Mucosa of descending colon (tissue), 3 donors: ENCODE results near the gene SLC17A2. TPM values are rescaled to one million over a fixed set of nuclear protein-coding genes. Genes with fewer than 3 reads are reported as not detected.

Experiments used
- ATAC-seq: fragments of 200-7000 bp; cut with Tn5 transposase; one replicate; pipeline ENCODE4 v1.9.1; 2020; ENCODE audit warnings: mild to moderate bottlenecking, moderate library complexity
- DNase-seq, 3 donors: peaks; one replicate each; pipeline ENCODE4 v3.0.0-alpha.2; 2020
- H3K36me3 ChIP-seq: fragments of 200-600 bp; one replicate; pipeline ENCODE4 v1.8.0; 2021; ENCODE audit warnings: low read depth, mild to moderate bottlenecking
- H3K4me1 ChIP-seq: fragments of 200-600 bp; one replicate; pipeline ENCODE4 v1.8.0; 2021; ENCODE audit warnings: low read depth, mild to moderate bottlenecking
- H3K4me3 ChIP-seq: fragments of 200-600 bp; one replicate; pipeline ENCODE4 v1.8.0; 2021; ENCODE audit warnings: mild to moderate bottlenecking
- H3K9me3 ChIP-seq: fragments of 200-600 bp; one replicate; pipeline ENCODE4 v1.8.0; 2021; ENCODE audit warnings: mild to moderate bottlenecking
- intact Hi-C, 2 donors: fragments of 100-400 bp; cut with DNase I in 1 of 2; cut with micrococcal nuclease in 1 of 2; formaldehyde crosslinking; loops; one replicate each; pipeline versions ENCODE4 v1.11.0 to v1.11.1; 2022; cut with DNase I, micrococcal nuclease
- total RNA-seq, 3 donors: library from RNA; stranded (reverse); fragmentation: NEBNext Ultra II Directional in 2 of 3; extraction: Animal tissue kit (Norgen Biotek cat#: 25700) in 2 of 3; gene quantifications; one replicate each; pipeline versions ENCODE4 v1.2.1 to v1.2.4, GENCODE V29; 2021 to 2023
- TF ChIP-seq, protein P1 (sequence below): fragments of 200-600 bp; IDR thresholded peaks from one replicate; pipeline ENCODE4 v1.8.0; 2022; ENCODE audit warnings: antibody characterized with exemption, mild to moderate bottlenecking
- donor health status: DM: no; HTN: no; CAD: no; lungs with moderate emphysema.
- donor health status: DM: no; HTN: no; CAD: no.
- donor health status: DM: no; HTN: yes; CAD: no.

Gene SLC17A2
- total RNA-seq, 3 donors from 2014 or later = not detected

DNA sequence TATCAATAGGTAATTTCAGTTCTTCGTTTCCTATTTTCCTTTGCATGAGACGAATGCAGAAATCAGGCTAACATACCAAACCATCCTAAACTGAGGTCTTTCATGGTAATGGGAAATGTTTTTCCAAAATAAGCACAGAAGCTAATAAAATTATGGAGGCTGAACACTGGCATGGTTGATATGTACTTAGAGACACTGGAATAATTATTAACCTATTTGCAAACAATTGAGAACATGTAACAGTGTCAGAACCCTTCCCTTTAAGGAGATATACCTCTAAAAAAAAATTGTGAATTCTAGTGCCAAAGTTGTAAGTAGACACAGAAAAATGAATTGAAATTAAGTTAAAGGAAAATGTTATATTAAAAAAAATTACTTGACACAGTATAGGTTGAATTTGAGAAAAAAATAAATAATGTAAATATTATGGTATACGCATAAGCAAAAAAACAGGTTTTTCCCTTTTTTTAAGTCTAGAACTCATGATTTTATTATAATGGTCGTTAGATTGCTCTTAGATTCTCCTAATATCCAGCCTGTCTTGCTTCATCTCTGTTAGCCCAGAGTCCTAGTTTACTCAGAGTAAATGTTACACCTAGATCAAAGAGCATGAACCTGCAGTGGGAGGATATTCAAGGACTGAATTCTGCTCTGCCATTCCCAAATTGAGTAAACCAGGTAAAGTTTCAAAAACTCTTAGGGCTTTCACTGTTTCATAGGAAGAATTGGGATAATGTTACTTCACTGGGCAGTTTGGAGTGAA is 1.7 kb downstream of the SLC17A2 start:
- H3K4me1 ChIP-seq = no peaks in the 10 kb centered on the region
- no peaks in the 10 kb centered on the region for H3K36me3 ChIP-seq
- no peak overlapping the region for H3K4me3 ChIP-seq
- no peaks in the 10 kb centered on the region for H3K9me3 ChIP-seq
- no peak for ATAC-seq
- intact Hi-C loops = no loop called here
- TF ChIP-seq, protein P1, sequence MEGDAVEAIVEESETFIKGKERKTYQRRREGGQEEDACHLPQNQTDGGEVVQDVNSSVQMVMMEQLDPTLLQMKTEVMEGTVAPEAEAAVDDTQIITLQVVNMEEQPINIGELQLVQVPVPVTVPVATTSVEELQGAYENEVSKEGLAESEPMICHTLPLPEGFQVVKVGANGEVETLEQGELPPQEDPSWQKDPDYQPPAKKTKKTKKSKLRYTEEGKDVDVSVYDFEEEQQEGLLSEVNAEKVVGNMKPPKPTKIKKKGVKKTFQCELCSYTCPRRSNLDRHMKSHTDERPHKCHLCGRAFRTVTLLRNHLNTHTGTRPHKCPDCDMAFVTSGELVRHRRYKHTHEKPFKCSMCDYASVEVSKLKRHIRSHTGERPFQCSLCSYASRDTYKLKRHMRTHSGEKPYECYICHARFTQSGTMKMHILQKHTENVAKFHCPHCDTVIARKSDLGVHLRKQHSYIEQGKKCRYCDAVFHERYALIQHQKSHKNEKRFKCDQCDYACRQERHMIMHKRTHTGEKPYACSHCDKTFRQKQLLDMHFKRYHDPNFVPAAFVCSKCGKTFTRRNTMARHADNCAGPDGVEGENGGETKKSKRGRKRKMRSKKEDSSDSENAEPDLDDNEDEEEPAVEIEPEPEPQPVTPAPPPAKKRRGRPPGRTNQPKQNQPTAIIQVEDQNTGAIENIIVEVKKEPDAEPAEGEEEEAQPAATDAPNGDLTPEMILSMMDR = no peak
- no peak for DNase-seq

DNA sequence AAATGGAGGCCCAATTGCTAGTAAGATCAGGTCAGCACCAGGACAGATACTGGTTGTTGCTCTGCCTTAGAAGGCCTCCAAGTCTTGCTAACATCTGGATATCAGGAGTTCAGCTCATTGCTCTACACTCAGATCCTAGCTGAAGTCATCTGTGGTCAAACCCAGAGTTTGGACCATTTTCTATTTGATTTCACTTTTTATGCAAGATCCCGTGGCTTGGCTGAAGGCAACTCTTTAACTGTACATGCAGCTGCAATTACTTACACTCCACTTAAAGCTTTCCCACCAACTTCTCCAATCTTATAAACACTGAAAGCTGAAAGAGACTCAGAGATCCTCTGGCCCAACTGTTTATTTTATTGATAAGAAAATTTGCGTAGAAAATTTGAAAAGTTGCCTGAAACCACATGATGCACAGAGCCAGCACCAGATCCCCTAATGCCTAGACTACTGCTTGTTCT is 2.7 kb downstream of the SLC17A2 start:
- Histone ChIP-seq H3K4me3 (no peak overlapping the region), H3K36me3 (no peaks in the 10 kb centered on the region), H3K4me1 (no peaks in the 10 kb centered on the region), H3K9me3 (no peaks in the 10 kb centered on the region)
- intact Hi-C loops = no loop called here
- DNase-seq (no peak), ATAC-seq (no peak)
- TF ChIP-seq, protein P1 = no peak

DNA sequence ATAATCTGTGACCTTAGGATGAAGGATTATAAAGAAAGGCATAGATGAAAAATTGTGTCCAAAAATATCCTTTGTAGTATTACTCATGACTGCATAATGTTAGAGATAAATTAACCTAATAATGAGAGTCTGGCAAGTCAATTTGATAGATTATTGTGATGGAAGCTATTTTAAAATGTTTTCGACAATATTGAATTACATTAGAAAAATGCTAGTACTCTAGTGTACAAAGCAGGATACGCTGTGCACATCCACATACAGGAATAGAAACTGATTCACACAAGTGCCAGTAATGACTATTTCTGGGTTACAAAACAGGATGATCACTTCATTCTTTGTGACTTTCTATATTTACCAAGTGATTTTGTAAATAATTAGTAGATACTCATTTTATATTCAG is 3.3 kb downstream of the SLC17A2 start:
- Histone ChIP-seq H3K4me1 (no peaks in the 10 kb centered on the region), H3K9me3 (no peaks in the 10 kb centered on the region), H3K36me3 (no peaks in the 10 kb centered on the region), H3K4me3 (no peak overlapping the region)
- intact Hi-C loops = no loop called here
- no peak for DNase-seq
- TF ChIP-seq, protein P1 = no peak
- ATAC-seq = no peak

DNA sequence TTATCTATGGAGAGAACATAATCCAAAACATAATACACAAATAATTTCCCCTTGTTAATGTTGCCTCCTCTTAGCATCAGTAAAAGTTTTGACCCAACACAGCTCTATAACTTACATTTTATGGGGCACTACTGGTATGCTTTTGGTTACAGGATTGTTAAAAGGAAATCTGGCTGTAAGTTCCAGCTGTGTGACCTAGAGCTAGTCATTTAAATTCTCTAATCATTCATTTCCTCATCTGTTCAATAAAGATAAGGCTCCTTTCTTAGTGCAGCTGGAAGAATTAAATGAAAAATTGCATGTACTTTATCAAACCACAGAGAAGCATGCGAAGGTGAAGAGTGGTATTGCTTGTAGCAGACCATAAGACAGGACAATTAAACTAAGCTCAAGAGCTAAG is 4.6 kb downstream of the SLC17A2 start:
- Histone ChIP-seq H3K36me3 (no peaks in the 10 kb centered on the region), H3K4me1 (no peaks in the 10 kb centered on the region), H3K4me3 (no peak overlapping the region), H3K9me3 (no peaks in the 10 kb centered on the region)
- intact Hi-C loops = no loop called here
- TF ChIP-seq, protein P1 = no peak
- ATAC-seq = no peak
- no peak for DNase-seq

DNA sequence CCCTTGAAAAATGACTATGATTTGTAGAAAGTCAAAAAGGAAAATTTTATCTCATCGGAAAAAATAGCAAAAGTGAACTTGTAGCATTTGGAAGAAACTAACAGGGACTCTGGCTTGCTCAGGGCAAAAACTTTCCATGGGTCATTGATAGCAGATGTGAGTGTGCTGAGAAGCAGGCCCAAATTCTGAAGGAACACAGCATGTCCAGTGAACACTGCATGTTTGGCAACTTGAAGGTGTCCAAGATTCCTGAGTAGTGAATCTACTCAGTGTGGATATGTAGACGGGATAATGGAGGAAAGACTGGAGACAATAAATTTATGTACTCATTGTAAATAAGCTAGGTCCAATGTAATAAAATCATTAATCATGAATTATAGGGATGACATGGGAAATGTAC is 8.2 kb downstream of the SLC17A2 start:
- TF ChIP-seq, protein P1 = no peak
- Histone ChIP-seq H3K4me3 (no peak overlapping the region), H3K9me3 (no peaks in the 10 kb centered on the region), H3K36me3 (no peaks in the 10 kb centered on the region), H3K4me1 (no peaks in the 10 kb centered on the region)
- DNase-seq (no peak), ATAC-seq (no peak)
- intact Hi-C loops = no loop called here
